Mononuclear cell (primary cell): ENCODE measurements around the gene PDE9A. TPM values are rescaled to one million over a fixed set of nuclear protein-coding genes. Genes with fewer than 3 reads are reported as not detected.

ENCODE experiments used
- H3K27me3 ChIP-seq: 2 replicates; pipeline ENCODE4 v1.6.0; 2011; ENCODE audit warnings: low read length, control low read depth; ENCODE audit not compliant: insufficient read depth
- H3K4me1 ChIP-seq: 2 replicates; pipeline ENCODE4 v1.5.1; 2011; ENCODE audit warnings: mild to moderate bottlenecking, low read length, control low read depth; ENCODE audit not compliant: insufficient read depth
- H3K4me3 ChIP-seq: 2 replicates; pipeline ENCODE4 v1.5.1; 2011; ENCODE audit warnings: mild to moderate bottlenecking, low read length, moderate library complexity
- H3K9me3 ChIP-seq: 2 replicates; pipeline ENCODE4 v1.5.1; 2011; ENCODE audit warnings: low read depth, mild to moderate bottlenecking, control low read depth, low read length
- total RNA-seq: library from RNA; depleted of rRNA; stranded (reverse); fragments of >200 nt; gene quantifications from one replicate; pipeline ENCODE4 v1.2.3, GENCODE V29; 2012

PDE9A gene
- total RNA-seq, 1 donor, result 3.0 TPM

DNA sequence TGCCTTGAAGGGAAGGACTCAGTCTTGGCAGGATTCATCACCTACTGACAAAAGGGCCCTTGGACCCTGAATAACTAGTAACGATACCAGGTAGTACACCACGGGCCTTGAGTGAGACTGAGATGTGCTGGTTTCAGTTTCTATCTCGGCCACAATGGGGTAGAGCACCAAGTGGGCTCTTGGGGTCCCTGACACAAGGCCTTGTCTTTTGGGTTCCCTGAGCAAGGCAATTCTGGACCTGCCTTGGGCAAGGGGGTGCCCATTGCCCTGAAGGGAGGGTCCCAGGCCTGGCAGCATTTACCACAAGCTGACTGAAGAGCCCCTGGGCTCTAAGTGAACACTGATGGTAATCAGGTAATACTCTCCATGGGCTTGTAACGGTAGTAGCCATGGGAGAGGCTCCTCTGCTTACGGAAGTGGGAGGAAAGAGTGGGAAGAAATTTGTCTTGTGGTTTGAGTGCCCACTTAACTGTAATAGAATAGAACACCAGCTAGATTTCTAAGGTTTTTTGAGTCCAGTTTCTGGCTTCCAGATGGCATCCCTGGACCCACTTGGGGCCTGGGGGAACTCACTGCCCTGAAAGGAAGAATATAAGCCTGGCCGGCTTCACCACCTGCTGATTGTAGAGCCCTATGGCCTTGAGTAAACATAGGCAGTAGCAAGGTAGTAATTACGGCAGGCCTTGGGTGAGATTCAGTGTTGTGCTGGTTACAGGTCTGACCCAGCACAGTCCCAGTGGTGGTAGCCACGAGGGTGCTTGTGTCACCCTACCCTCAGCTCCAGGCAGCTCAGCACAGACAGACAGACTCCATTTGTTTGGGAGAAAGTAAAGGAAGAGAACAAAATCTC lies 167.4 kb downstream of the PDE9A start:
- H3K9me3 ChIP-seq, result no peaks in the 10 kb centered on the region
- H3K4me3 ChIP-seq, result no peak overlapping the region
- H3K27me3 ChIP-seq, result peaks cover 9% of the 10 kb centered on the region
- H3K4me1 ChIP-seq, result no peaks in the 10 kb centered on the region

Other genes with a start within 250 kb of the PDE9A start
- 18.5 TPM for gene UBASH3A, start 249.7 kb upstream of the PDE9A start, total RNA-seq
- gene RSPH1, start 157.4 kb upstream of the PDE9A start, total RNA-seq, result 0.10 TPM
- gene SLC37A1, start 139.8 kb upstream of the PDE9A start, total RNA-seq, result 19.4 TPM
- gene WDR4, start 225.9 kb downstream of the PDE9A start, total RNA-seq, result 12.8 TPM
- gene NDUFV3, start 239.7 kb downstream of the PDE9A start, total RNA-seq, result 19.3 TPM